Astrocyte (in vitro differentiated cells and primary cell): Measurements from ENCODE around the gene C7orf57.

Experiments
- EZH2 ChIP-seq: IDR thresholded peaks from 2 replicates; pipeline ENCODE4 v1.6.1; 2012; ENCODE audit warnings: mild to moderate bottlenecking, low read length, inconsistent platforms; ENCODE audit not compliant: insufficient read depth
- TF ChIP-seq, protein P1 (sequence below): IDR thresholded peaks from 2 replicates; pipeline ENCODE4 v1.5.1; 2011; ENCODE audit warnings: low read depth, mild to moderate bottlenecking, inconsistent platforms, low read length, moderate library complexity; ENCODE audit not compliant: insufficient read depth

DNA sequence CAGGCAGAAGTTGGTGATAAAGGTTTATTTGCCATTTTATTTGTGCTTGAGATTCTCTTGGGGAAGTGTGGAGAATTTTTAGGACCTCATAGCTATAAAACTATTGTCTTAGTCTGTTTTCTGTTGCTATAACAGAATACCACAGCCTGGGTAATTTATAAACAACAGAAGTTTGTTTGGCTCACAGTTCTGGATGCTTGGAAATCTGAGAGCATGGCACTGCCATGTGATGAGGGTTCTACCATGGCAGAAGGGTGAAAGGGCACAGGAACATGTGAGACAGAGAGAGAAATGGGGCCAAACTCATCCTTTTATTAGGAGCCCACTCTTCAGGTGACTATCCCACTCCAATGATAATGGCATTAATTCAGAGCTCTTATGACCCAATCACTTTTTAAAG is 18.7 kb upstream of the C7orf57 start:
- TF ChIP-seq, protein P1, sequence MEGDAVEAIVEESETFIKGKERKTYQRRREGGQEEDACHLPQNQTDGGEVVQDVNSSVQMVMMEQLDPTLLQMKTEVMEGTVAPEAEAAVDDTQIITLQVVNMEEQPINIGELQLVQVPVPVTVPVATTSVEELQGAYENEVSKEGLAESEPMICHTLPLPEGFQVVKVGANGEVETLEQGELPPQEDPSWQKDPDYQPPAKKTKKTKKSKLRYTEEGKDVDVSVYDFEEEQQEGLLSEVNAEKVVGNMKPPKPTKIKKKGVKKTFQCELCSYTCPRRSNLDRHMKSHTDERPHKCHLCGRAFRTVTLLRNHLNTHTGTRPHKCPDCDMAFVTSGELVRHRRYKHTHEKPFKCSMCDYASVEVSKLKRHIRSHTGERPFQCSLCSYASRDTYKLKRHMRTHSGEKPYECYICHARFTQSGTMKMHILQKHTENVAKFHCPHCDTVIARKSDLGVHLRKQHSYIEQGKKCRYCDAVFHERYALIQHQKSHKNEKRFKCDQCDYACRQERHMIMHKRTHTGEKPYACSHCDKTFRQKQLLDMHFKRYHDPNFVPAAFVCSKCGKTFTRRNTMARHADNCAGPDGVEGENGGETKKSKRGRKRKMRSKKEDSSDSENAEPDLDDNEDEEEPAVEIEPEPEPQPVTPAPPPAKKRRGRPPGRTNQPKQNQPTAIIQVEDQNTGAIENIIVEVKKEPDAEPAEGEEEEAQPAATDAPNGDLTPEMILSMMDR, result no peak
- no peak for TF ChIP-seq EZH2
